ENCODE measurements around the gene CCDC184.

- no peak for TF ChIP-seq PREB (CRISPR knock-in tag; IDR thresholded peaks at IDR 0.05; ENCODE audit: borderline replicate concordance)
- TF ChIP-seq, protein P1, sequence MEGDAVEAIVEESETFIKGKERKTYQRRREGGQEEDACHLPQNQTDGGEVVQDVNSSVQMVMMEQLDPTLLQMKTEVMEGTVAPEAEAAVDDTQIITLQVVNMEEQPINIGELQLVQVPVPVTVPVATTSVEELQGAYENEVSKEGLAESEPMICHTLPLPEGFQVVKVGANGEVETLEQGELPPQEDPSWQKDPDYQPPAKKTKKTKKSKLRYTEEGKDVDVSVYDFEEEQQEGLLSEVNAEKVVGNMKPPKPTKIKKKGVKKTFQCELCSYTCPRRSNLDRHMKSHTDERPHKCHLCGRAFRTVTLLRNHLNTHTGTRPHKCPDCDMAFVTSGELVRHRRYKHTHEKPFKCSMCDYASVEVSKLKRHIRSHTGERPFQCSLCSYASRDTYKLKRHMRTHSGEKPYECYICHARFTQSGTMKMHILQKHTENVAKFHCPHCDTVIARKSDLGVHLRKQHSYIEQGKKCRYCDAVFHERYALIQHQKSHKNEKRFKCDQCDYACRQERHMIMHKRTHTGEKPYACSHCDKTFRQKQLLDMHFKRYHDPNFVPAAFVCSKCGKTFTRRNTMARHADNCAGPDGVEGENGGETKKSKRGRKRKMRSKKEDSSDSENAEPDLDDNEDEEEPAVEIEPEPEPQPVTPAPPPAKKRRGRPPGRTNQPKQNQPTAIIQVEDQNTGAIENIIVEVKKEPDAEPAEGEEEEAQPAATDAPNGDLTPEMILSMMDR (IDR thresholded peaks at IDR 0.05): no peak
- peak; percentile 45; the same call in 1 of the 2 replicates for TF ChIP-seq MAX (CRISPR knock-in tag; IDR thresholded peaks at IDR 0.05)
- TF ChIP-seq TEAD4 (CRISPR knock-in tag; IDR thresholded peaks at IDR 0.05): no peak
- TF ChIP-seq USF2 (CRISPR knock-in tag; IDR thresholded peaks at IDR 0.05): no peak
- no peak for TF ChIP-seq TCF7 (CRISPR knock-in tag; IDR thresholded peaks at IDR 0.05; ENCODE audit: low read depth)
- TF ChIP-seq PRRX2 (CRISPR knock-in tag; IDR thresholded peaks at IDR 0.05): no peak
- no peak for TF ChIP-seq ELF4 (CRISPR knock-in tag; IDR thresholded peaks at IDR 0.05; ENCODE audit: low read depth)
- TF ChIP-seq HMGA2 (CRISPR knock-in tag; IDR thresholded peaks at IDR 0.05): no peak
These were observed 568 bp downstream of the CCDC184 start for GRCh38 chr12:48183876-48184548.

All from WTC11 (cell line).